ENCODE data around the gene CDH13.

CDH13 gene

DNA sequence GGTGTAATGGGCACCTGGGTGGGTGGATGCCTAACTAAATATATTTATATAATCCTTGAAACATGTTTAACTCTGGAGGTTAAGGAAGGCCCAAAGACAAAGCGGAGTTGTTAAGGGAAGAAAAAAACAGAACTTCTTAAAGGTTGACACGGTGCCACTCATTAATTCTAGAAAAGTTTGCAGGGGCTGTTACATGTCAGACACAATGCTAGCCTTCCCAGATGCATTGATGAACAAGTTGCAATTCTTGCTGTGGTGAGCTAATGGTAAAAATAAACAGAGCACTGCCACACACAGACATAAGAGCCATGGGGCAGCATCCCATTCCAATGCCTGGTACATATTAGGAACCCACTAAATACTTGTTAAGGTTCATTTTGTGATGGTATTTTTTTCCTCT is 109.5 kb downstream of the CDH13 start:
- H3K36me3 Mint-ChIP-seq (ENCODE audit: low read depth), result no peaks in the 10 kb centered on the region
- peaks cover 10% of the 10 kb centered on the region for H3K27me3 Mint-ChIP-seq (ENCODE audit: low read depth, poor library complexity)
- no peak overlapping the region for H3K4me3 Mint-ChIP-seq
- no peaks in the 10 kb centered on the region for H3K4me1 Mint-ChIP-seq
- H3K27ac Mint-ChIP-seq, result no peak overlapping the region
- TF ChIP-seq, protein P1, sequence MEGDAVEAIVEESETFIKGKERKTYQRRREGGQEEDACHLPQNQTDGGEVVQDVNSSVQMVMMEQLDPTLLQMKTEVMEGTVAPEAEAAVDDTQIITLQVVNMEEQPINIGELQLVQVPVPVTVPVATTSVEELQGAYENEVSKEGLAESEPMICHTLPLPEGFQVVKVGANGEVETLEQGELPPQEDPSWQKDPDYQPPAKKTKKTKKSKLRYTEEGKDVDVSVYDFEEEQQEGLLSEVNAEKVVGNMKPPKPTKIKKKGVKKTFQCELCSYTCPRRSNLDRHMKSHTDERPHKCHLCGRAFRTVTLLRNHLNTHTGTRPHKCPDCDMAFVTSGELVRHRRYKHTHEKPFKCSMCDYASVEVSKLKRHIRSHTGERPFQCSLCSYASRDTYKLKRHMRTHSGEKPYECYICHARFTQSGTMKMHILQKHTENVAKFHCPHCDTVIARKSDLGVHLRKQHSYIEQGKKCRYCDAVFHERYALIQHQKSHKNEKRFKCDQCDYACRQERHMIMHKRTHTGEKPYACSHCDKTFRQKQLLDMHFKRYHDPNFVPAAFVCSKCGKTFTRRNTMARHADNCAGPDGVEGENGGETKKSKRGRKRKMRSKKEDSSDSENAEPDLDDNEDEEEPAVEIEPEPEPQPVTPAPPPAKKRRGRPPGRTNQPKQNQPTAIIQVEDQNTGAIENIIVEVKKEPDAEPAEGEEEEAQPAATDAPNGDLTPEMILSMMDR (IDR thresholded peaks at IDR 0.05), result no peak
- H3K9me3 Mint-ChIP-seq, result peaks cover 7% of the 10 kb centered on the region
- DNase-seq, result no peak

DNA sequence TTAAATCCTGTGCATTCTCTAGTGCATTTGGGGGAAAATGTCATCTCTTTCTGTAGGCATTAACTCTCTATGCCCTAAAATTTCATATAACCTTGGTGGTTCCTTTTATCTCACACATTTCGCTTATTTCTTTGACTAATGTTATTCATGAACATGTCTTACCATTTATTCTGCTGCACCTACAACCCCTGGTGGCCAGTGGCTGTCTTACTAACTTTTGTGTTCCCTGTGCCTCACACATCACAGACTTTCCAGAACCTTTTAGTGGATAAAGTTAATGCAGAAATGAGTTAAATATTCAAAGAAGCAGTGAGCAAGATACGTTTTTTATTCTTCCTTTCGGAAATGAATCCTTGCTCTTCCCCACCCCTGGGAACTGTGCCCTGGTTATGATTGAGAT is 111.9 kb downstream of the CDH13 start:
- Mint-ChIP-seq H3K4me3 (no peak overlapping the region), H3K27ac (no peak overlapping the region), H3K9me3 (peaks cover 7% of the 10 kb centered on the region), H3K4me1 (no peaks in the 10 kb centered on the region), H3K27me3 (ENCODE audit: low read depth, poor library complexity) (peaks cover 10% of the 10 kb centered on the region), H3K36me3 (ENCODE audit: low read depth) (no peaks in the 10 kb centered on the region)
- TF ChIP-seq, protein P1 (IDR thresholded peaks at IDR 0.05), result no peak
- no peak for DNase-seq

DNA sequence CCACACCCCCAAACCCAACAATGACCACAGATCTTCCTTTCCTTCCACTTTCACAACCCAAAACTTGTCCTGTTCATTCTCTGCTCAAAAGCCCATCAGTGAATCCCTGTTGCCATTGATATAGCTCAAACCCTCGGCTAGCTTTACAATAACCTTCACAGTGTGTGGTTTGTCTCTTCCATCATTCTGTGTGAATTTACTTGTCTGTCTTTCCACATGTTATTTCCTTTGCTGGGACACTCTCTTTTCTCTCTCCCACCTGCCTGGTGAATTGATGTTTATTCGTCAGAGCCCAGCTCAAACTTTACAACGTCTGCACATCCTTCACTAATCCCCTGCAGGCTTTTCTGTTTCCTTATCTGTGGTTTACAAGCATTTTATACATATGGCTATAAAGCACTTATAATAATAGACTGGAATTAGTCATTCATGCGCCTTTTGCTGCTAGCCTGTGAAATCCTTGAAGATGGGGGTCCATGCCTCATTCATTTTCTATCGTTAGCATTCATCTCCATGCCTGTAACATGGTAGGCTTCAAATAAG is 114.4 kb downstream of the CDH13 start:
- no peaks in the 10 kb centered on the region for H3K4me1 Mint-ChIP-seq
- TF ChIP-seq, protein P1 (IDR thresholded peaks at IDR 0.05), result no peak
- no peak overlapping the region for H3K27ac Mint-ChIP-seq
- H3K9me3 Mint-ChIP-seq, result peaks cover 7% of the 10 kb centered on the region
- no peak overlapping the region for H3K4me3 Mint-ChIP-seq
- peaks cover 7% of the 10 kb centered on the region for H3K27me3 Mint-ChIP-seq (ENCODE audit: low read depth, poor library complexity)
- H3K36me3 Mint-ChIP-seq (ENCODE audit: low read depth), result no peaks in the 10 kb centered on the region
- no peak for DNase-seq

DNA sequence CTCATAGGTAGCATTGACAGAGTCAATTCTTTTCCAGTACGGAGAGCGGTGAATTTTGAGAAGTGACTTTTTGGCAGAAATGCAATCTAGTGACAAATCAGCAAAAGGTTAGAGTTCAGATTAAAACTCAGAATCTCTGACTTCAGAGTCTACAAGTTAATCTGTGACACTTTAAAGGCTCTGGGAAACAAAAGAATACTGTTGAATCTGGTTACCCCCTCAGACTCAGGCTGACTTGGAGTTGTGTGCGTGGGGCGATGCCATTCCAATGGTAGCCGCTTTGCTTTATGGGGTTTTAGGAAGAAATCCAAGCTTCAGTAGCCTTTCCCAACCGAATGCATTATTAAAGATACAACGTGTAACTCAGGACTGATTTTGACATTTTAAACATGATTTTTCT is 118.2 kb downstream of the CDH13 start:
- Mint-ChIP-seq H3K9me3 (peaks cover 7% of the 10 kb centered on the region), H3K4me1 (peaks cover 2% of the 10 kb centered on the region), H3K36me3 (ENCODE audit: low read depth) (no peaks in the 10 kb centered on the region), H3K4me3 (no peak overlapping the region), H3K27me3 (ENCODE audit: low read depth, poor library complexity) (peaks cover 4% of the 10 kb centered on the region), H3K27ac (no peak overlapping the region)
- no peak for DNase-seq
- TF ChIP-seq, protein P1 (IDR thresholded peaks at IDR 0.05), result no peak

DNA sequence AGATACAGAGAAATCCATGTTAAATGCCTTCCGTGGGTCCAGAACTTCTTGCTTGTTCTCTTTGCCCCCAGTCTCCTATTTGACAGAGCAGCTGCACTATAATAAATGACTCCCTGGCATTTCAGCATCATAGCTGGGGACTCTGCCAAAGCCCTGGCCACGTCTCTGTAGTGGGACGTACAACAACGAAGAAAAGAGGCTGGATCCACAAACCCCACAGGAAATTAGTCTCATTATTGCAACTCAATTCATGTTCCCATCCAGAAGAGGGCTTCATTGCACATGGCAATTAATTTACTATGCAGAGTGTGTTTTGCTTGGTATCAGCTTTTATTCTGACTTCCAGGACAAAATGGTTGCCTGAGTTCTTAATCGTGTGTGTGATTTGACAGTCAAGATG is 121.3 kb downstream of the CDH13 start:
- Mint-ChIP-seq H3K4me1 (peaks cover 18% of the 10 kb centered on the region), H3K27me3 (ENCODE audit: low read depth, poor library complexity) (peaks cover 8% of the 10 kb centered on the region), H3K36me3 (ENCODE audit: low read depth) (no peaks in the 10 kb centered on the region), H3K4me3 (no peak overlapping the region), H3K27ac (no peak overlapping the region), H3K9me3 (no peaks in the 10 kb centered on the region)
- no peak for DNase-seq
- TF ChIP-seq, protein P1 (IDR thresholded peaks at IDR 0.05), result no peak

DNA sequence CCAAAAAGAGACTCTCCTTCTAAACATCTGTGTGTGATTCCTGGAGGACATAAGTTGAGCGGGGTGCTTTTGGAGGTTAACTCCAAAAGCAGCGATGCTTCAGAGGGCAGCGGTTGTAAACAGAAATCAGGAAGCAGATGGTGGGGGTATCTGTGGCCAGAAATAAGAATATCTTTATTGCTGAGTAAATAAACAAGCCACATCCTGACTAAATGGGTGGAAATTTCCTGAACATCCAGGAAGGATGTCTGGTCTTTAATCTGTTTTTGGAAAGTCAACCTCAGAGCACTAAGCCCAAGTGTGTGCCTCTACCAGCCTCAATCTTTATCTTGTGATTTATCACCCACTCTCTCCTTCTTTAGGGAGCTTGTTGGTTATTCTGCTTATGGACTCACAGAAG is 123.3 kb downstream of the CDH13 start:
- H3K27ac Mint-ChIP-seq, result no peak overlapping the region
- H3K27me3 Mint-ChIP-seq (ENCODE audit: low read depth, poor library complexity), result peaks cover 12% of the 10 kb centered on the region
- H3K9me3 Mint-ChIP-seq, result no peaks in the 10 kb centered on the region
- no peak overlapping the region for H3K4me3 Mint-ChIP-seq
- H3K4me1 Mint-ChIP-seq, result peaks cover 18% of the 10 kb centered on the region
- no peak for DNase-seq
- no peaks in the 10 kb centered on the region for H3K36me3 Mint-ChIP-seq (ENCODE audit: low read depth)
- TF ChIP-seq, protein P1 (IDR thresholded peaks at IDR 0.05), result no peak

All from nephron progenitor cell (in vitro differentiated cells).